Caco-2 (cell line): ENCODE results near the gene SH3TC1. TPM values are rescaled to one million over a fixed set of nuclear protein-coding genes. Genes with fewer than 3 reads are reported as not detected.

Experiments used
- BruUV-seq: library from RNA; stranded (reverse); fragments of 400-500 nt; replicated peaks from 2 replicates; lab custom pipeline; 2021; lab: Mats Ljungman, UMichigan
- CTCF ChIA-PET: fragments of 300-600 bp; sonication (Branson Sonifier 250); formaldehyde crosslinking; loops from one replicate; lab custom pipeline; 2022; ENCODE audit warnings: antibody characterized with exemption; lab: Charles Lee
- POLR2A ChIA-PET: fragments of 300-600 bp; sonication (Branson Sonifier 250); formaldehyde crosslinking; loops from one replicate; lab custom pipeline; 2022; ENCODE audit warnings: antibody characterized with exemption; lab: Charles Lee
- DNase-seq, 2 experiments: peaks; one replicate each; pipeline versions ENCODE4 v3.0.0 to v3.0.0-alpha.2; 2020 to 2022
- H3K27me3 ChIP-seq: replicated peaks from 2 replicates; pipeline ENCODE4 v1.6.0; 2011; ENCODE audit warnings: low read length; ENCODE audit not compliant: control insufficient read depth, insufficient read depth
- H3K36me3 ChIP-seq: 2 replicates; pipeline ENCODE4 v1.5.1; 2011; ENCODE audit warnings: low read length; ENCODE audit not compliant: control insufficient read depth, insufficient read depth
- H3K4me1 ChIP-seq: fragments of 250-450 bp; sonication (Bioruptor Pico); 2 replicates; pipeline ENCODE4 v1.5.1; 2020; ENCODE audit warnings: mild to moderate bottlenecking
- H3K4me3 ChIP-seq: 2 replicates; pipeline ENCODE4 v1.5.1; 2011; ENCODE audit warnings: low read depth, mild to moderate bottlenecking, control low read depth, low read length
- H3K9me3 ChIP-seq: fragments of 250-450 bp; sonication (Bioruptor Pico); 2 replicates; pipeline ENCODE4 v1.5.1; 2020; ENCODE audit warnings: mild to moderate bottlenecking, moderate library complexity
- H3K27ac Mint-ChIP-seq: one replicate; pipeline ENCODE4 v1.8.0; 2022; ENCODE audit warnings: mixed read lengths; ENCODE audit not compliant: unreplicated experiment
- H3K27me3 Mint-ChIP-seq: one replicate; pipeline ENCODE4 v1.8.0; 2022; ENCODE audit warnings: mixed read lengths; ENCODE audit not compliant: insufficient read depth, unreplicated experiment
- H3K36me3 Mint-ChIP-seq: one replicate; pipeline ENCODE4 v1.8.0; 2022; ENCODE audit warnings: mild to moderate bottlenecking, mixed read lengths; ENCODE audit not compliant: insufficient read depth, unreplicated experiment
- H3K4me1 Mint-ChIP-seq: one replicate; pipeline ENCODE4 v1.8.0; 2022; ENCODE audit warnings: low read depth, mixed read lengths; ENCODE audit not compliant: unreplicated experiment
- H3K4me3 Mint-ChIP-seq: one replicate; pipeline ENCODE4 v1.8.0; 2022; ENCODE audit warnings: mild to moderate bottlenecking, moderate library complexity, mixed read lengths; ENCODE audit not compliant: unreplicated experiment
- H3K9me3 Mint-ChIP-seq: one replicate; pipeline ENCODE4 v1.8.0; 2022; ENCODE audit warnings: mixed read lengths; ENCODE audit not compliant: unreplicated experiment
- CTCF ChIP-seq, 2 experiments: fragments of 200-600 bp in 1 of 2; IDR thresholded peaks; 1 replicate in 1 of 2; 2 replicates in 1 of 2; pipeline versions ENCODE4 v1.5.1 to v1.8.0; 2011 to 2022; ENCODE audit warnings: antibody characterized with exemption in 1 of 2, control low read depth in 1 of 2, inconsistent platforms in 1 of 2, low read depth in 1 of 2, low read length in 1 of 2, mild to moderate bottlenecking in 1 of 2, moderate library complexity in 1 of 2; ENCODE audit not compliant: insufficient read depth in 1 of 2, severe bottlenecking in 1 of 2, unreplicated experiment in 1 of 2
- intact Hi-C: fragments of 100-400 bp; cut with micrococcal nuclease; formaldehyde crosslinking; loops from one replicate; pipeline ENCODE4 v1.10.0; 2022; ENCODE audit not compliant: unreplicated experiment
- total RNA-seq: library from RNA; stranded (reverse); gene quantifications from 2 replicates; pipeline ENCODE4 v1.2.3, GENCODE V29; 2022

SH3TC1 gene
- total RNA-seq, 1 experiment from 2014 or later: 18.6 TPM

GRCh38 chr4:8278009-8278395 is 78.9 kb downstream of the SH3TC1 start:
- Histone ChIP-seq H3K4me3 (no peak overlapping the region), H3K9me3 (no peaks in the 10 kb centered on the region), H3K27me3 (no peaks in the 10 kb centered on the region), H3K36me3 (no peaks in the 10 kb centered on the region), H3K4me1 (no peaks in the 10 kb centered on the region)
- no TSS peak for BruUV-seq
- H3K36me3 Mint-ChIP-seq: no peaks in the 10 kb centered on the region
- no peaks in the 10 kb centered on the region for H3K27me3 Mint-ChIP-seq
- no peak for DNase-seq
- no peak overlapping the region for H3K27ac Mint-ChIP-seq
- TF ChIP-seq CTCF (IDR thresholded peaks at IDR 0.05; ENCODE audit: insufficient read depth in 1 of 2, low read depth in 1 of 2, low read length in 1 of 2, severe bottlenecking in 1 of 2, unreplicated experiment in 1 of 2): no peak
- no peaks in the 10 kb centered on the region for H3K4me1 Mint-ChIP-seq
- H3K4me3 Mint-ChIP-seq: no peak overlapping the region
- intact Hi-C loops: no loop called here
- POLR2A ChIA-PET: no interaction called here
- CTCF ChIA-PET: interaction anchor here (0.6 kb wide), 1 partner anchor 22 kb away, joined by 3 read pairs; no protein-coding TSS in a partner anchor
- H3K9me3 Mint-ChIP-seq: no peaks in the 10 kb centered on the region

- ChIA-PET CTCF (no interaction called here), POLR2A (no interaction called here)
- no peaks in the 10 kb centered on the region for H3K36me3 Mint-ChIP-seq
- H3K9me3 Mint-ChIP-seq: no peaks in the 10 kb centered on the region
- no peak overlapping the region for H3K4me3 Mint-ChIP-seq
- H3K27me3 Mint-ChIP-seq: no peaks in the 10 kb centered on the region
- no peak for TF ChIP-seq CTCF (IDR thresholded peaks at IDR 0.05; ENCODE audit: insufficient read depth in 1 of 2, low read depth in 1 of 2, low read length in 1 of 2, severe bottlenecking in 1 of 2, unreplicated experiment in 1 of 2)
- no TSS peak for BruUV-seq
- DNase-seq: no peak
- no peaks in the 10 kb centered on the region for H3K27me3 ChIP-seq
- H3K4me3 ChIP-seq: no peak overlapping the region
- H3K27ac Mint-ChIP-seq: no peak overlapping the region
- no peaks in the 10 kb centered on the region for H3K4me1 ChIP-seq
- H3K36me3 ChIP-seq: no peaks in the 10 kb centered on the region
- H3K9me3 ChIP-seq: no peaks in the 10 kb centered on the region
- intact Hi-C loops: no loop called here
- H3K4me1 Mint-ChIP-seq: no peaks in the 10 kb centered on the region
Measured at GRCh38 chr4:8278421-8279287, 79.6 kb downstream of the SH3TC1 start.

GRCh38 chr4:8279321-8280157 is 80.4 kb downstream of the SH3TC1 start:
- Mint-ChIP-seq H3K36me3 (no peaks in the 10 kb centered on the region), H3K4me1 (no peaks in the 10 kb centered on the region), H3K4me3 (no peak overlapping the region), H3K9me3 (no peaks in the 10 kb centered on the region), H3K27me3 (no peaks in the 10 kb centered on the region), H3K27ac (no peak overlapping the region)
- H3K36me3 ChIP-seq: no peaks in the 10 kb centered on the region
- no peaks in the 10 kb centered on the region for H3K4me1 ChIP-seq
- no peaks in the 10 kb centered on the region for H3K9me3 ChIP-seq
- no TSS peak for BruUV-seq
- no peak overlapping the region for H3K4me3 ChIP-seq
- no peaks in the 10 kb centered on the region for H3K27me3 ChIP-seq
- no peak for DNase-seq
- CTCF ChIA-PET: interaction anchor here (1.1 kb wide), 1 partner anchor 103 kb away, joined by 3 read pairs; no protein-coding TSS in a partner anchor
- POLR2A ChIA-PET: no interaction called here
- TF ChIP-seq CTCF (IDR thresholded peaks at IDR 0.05; ENCODE audit: insufficient read depth in 1 of 2, low read depth in 1 of 2, low read length in 1 of 2, severe bottlenecking in 1 of 2, unreplicated experiment in 1 of 2): no peak
- intact Hi-C loops: no loop called here
